ENCODE results near the gene DDX11.
"Not testable (repeated sequence)": the region's sequence is repeated elsewhere in the genome, so short reads cannot be mapped to it uniquely, and the experiment has no call there.

- not testable (repeated sequence) for TF ChIP-seq CTCF (IDR thresholded peaks at IDR 0.05; ENCODE audit: poor library complexity, severe bottlenecking); TAF1 (IDR thresholded peaks at IDR 0.05; ENCODE audit: low read depth); EP300 (conservative IDR thresholded peaks at IDR 0.05; ENCODE audit: poor library complexity, severe bottlenecking); REST (IDR thresholded peaks at IDR 0.05; ENCODE audit: borderline replicate concordance); EZH2 (IDR thresholded peaks at IDR 0.05; ENCODE audit: borderline replicate concordance, insufficient read depth, low read length, poor library complexity, severe bottlenecking); POLR2AphosphoS5 (IDR thresholded peaks at IDR 0.05); MXI1 (conservative IDR thresholded peaks at IDR 0.05; ENCODE audit: poor library complexity, severe bottlenecking); SMC3 (conservative IDR thresholded peaks at IDR 0.05; ENCODE audit: poor library complexity)
Measured at GRCh38 chr12:31098363-31098762, 24.7 kb downstream of the DDX11 start.

All from neural cell (in vitro differentiated cells).